ENCODE results near the gene ZNF362. TPM values are rescaled to one million over a fixed set of nuclear protein-coding genes. Genes with fewer than 3 reads are reported as not detected.

Gene ZNF362
- total and polyA plus RNA-seq, 2 of the 13 experiments (the other 11 are each of a cell fraction or from before 2014, with no cell fraction given) = 8.3 to 14.2 TPM

- TF ChIP-seq, protein P1, sequence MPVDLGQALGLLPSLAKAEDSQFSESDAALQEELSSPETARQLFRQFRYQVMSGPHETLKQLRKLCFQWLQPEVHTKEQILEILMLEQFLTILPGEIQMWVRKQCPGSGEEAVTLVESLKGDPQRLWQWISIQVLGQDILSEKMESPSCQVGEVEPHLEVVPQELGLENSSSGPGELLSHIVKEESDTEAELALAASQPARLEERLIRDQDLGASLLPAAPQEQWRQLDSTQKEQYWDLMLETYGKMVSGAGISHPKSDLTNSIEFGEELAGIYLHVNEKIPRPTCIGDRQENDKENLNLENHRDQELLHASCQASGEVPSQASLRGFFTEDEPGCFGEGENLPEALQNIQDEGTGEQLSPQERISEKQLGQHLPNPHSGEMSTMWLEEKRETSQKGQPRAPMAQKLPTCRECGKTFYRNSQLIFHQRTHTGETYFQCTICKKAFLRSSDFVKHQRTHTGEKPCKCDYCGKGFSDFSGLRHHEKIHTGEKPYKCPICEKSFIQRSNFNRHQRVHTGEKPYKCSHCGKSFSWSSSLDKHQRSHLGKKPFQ (CRISPR knock-in tag; IDR thresholded peaks at IDR 0.05; ENCODE audit: insufficient replicate concordance) = no peak
- TF ChIP-seq ZNF737 (CRISPR knock-in tag; IDR thresholded peaks at IDR 0.05; ENCODE audit: borderline replicate concordance) (no peak), MIER2 (CRISPR knock-in tag; IDR thresholded peaks at IDR 0.05) (peak; percentile 79; the same call in 1 of the 2 replicates), ZSCAN21 (CRISPR knock-in tag; IDR thresholded peaks at IDR 0.05; ENCODE audit: borderline replicate concordance) (peak; percentile 36; the same call in 1 of the 2 replicates), TEAD3 (CRISPR knock-in tag; optimal IDR thresholded peaks at IDR 0.05; ENCODE audit: borderline replicate concordance) (peak; percentile 97), ZMYM3 (CRISPR knock-in tag; IDR thresholded peaks at IDR 0.05) (no peak; the same call in 1 of the 2 replicates), GZF1 (CRISPR knock-in tag; IDR thresholded peaks at IDR 0.05) (no peak), HMGA1 (CRISPR knock-in tag; conservative IDR thresholded peaks at IDR 0.05) (no peak), AHDC1 (CRISPR knock-in tag; IDR thresholded peaks at IDR 0.05; ENCODE audit: borderline replicate concordance) (peak; percentile 76; the same call in 1 of the 2 replicates), DR1 (CRISPR knock-in tag; IDR thresholded peaks at IDR 0.05) (no peak), ZNF558 (CRISPR knock-in tag; IDR thresholded peaks at IDR 0.05; ENCODE audit: borderline replicate concordance) (no peak), ISX (CRISPR knock-in tag; conservative IDR thresholded peaks at IDR 0.05) (no peak), MEIS2 (CRISPR knock-in tag; IDR thresholded peaks at IDR 0.05) (peak; percentile 88), ZNF83 (CRISPR knock-in tag; IDR thresholded peaks at IDR 0.05; ENCODE audit: borderline replicate concordance) (no peak), ZNF34 (CRISPR knock-in tag; IDR thresholded peaks at IDR 0.05; ENCODE audit: borderline replicate concordance) (0 out of 2 replicates have a peak, but pooled peaks have one; percentile 51), ZNF724P (CRISPR knock-in tag; IDR thresholded peaks at IDR 0.05; ENCODE audit: borderline replicate concordance) (no peak; the same call in 1 of the 2 replicates), NFKBIZ (CRISPR knock-in tag; IDR thresholded peaks at IDR 0.05) (no peak), MTA3 (CRISPR knock-in tag; IDR thresholded peaks at IDR 0.05) (no peak), ZXDC (CRISPR knock-in tag; IDR thresholded peaks at IDR 0.05) (no peak), SUZ12 (IDR thresholded peaks at IDR 0.05; ENCODE audit: low read depth, low read length) (no peak)
Measured at GRCh38 chr1:33342041-33342723, 85.9 kb downstream of the ZNF362 start (continued).

All from HepG2 (cell line).